Mesenchymal stem cell (in vitro differentiated cells and primary cell): ENCODE results near the gene FARS2.

Source experiments
- DNase-seq: peaks from one replicate; pipeline ENCODE4 v3.0.0-alpha.2; 2013
- H2AFZ ChIP-seq: one replicate; pipeline ENCODE4 v1.6.1; 2013; ENCODE audit warnings: low read depth, mild to moderate bottlenecking, control low read depth, inconsistent platforms, low read length, moderate library complexity
- H2AK5ac ChIP-seq: 2 replicates; pipeline ENCODE4 v1.6.1; 2013; ENCODE audit warnings: low read length, moderate library complexity, mild to moderate bottlenecking, inconsistent platforms; ENCODE audit not compliant: severe bottlenecking
- H2BK120ac ChIP-seq: one replicate; pipeline ENCODE4 v1.6.1; 2013; ENCODE audit warnings: low read depth, mild to moderate bottlenecking, inconsistent platforms, low read length, moderate library complexity
- H2BK12ac ChIP-seq, 2 experiments: one replicate each; pipeline ENCODE4 v1.6.1; 2013; ENCODE audit warnings: inconsistent platforms in 2 of 2, low read length in 2 of 2, mild to moderate bottlenecking in 2 of 2, moderate library complexity in 2 of 2, control low read depth in 1 of 2
- H2BK15ac ChIP-seq: one replicate; pipeline ENCODE4 v1.6.1; 2013; ENCODE audit warnings: mild to moderate bottlenecking, low read depth, inconsistent platforms; ENCODE audit not compliant: poor library complexity, severe bottlenecking
- H2BK5ac ChIP-seq: 2 replicates; pipeline ENCODE4 v1.6.1; 2013; ENCODE audit warnings: low read depth, mild to moderate bottlenecking, low read length, control low read depth, inconsistent platforms; ENCODE audit not compliant: poor library complexity, severe bottlenecking
- H3K14ac ChIP-seq, 2 experiments: one replicate each; pipeline ENCODE4 v1.6.1; 2013; ENCODE audit warnings: inconsistent platforms in 2 of 2, low read length in 2 of 2, control low read depth in 1 of 2, mild to moderate bottlenecking in 1 of 2, moderate library complexity in 1 of 2
- H3K18ac ChIP-seq, 2 experiments: one replicate each; pipeline ENCODE4 v1.6.1; 2013; ENCODE audit warnings: inconsistent platforms in 2 of 2, low read length in 2 of 2, control low read depth in 1 of 2, low read depth in 1 of 2, mild to moderate bottlenecking in 1 of 2
- H3K23ac ChIP-seq, 2 experiments: one replicate each; pipeline ENCODE4 v1.6.1; 2013; ENCODE audit warnings: inconsistent platforms in 2 of 2, low read length in 2 of 2, mild to moderate bottlenecking in 2 of 2, moderate library complexity in 2 of 2, control low read depth in 1 of 2
- H3K27ac ChIP-seq: 2 replicates; pipeline ENCODE4 v1.5.1; 2013; ENCODE audit warnings: mild to moderate bottlenecking, moderate library complexity, low read length, control low read depth, inconsistent platforms; ENCODE audit not compliant: poor library complexity, severe bottlenecking
- H3K27me3 ChIP-seq, 2 experiments: 2 replicates each; pipeline versions ENCODE4 v1.6.1 to v1.7.0; 2013; ENCODE audit warnings: low read length in 2 of 2, mild to moderate bottlenecking in 2 of 2, moderate library complexity in 2 of 2, control low read depth in 1 of 2, inconsistent platforms in 1 of 2; ENCODE audit not compliant: control insufficient read depth in 1 of 2, insufficient read depth in 1 of 2
- H3K36me3 ChIP-seq, 2 experiments: 2 replicates each; pipeline versions ENCODE4 v1.6.1 to v1.7.0; 2013; ENCODE audit warnings: low read length in 2 of 2, control low read depth in 1 of 2, inconsistent platforms in 1 of 2, low read depth in 1 of 2, mild to moderate bottlenecking in 1 of 2; ENCODE audit not compliant: insufficient read depth in 2 of 2, control insufficient read depth in 1 of 2
- H3K4ac ChIP-seq, 2 experiments: one replicate each; pipeline ENCODE4 v1.6.1; 2013; ENCODE audit warnings: inconsistent platforms in 2 of 2, low read length in 2 of 2, mild to moderate bottlenecking in 2 of 2, moderate library complexity in 2 of 2, control low read depth in 1 of 2, low read depth in 1 of 2
- H3K4me1 ChIP-seq: 2 replicates; pipeline ENCODE4 v1.6.1; 2013; ENCODE audit warnings: low read depth, low read length, control low read depth; ENCODE audit not compliant: control insufficient read depth, insufficient read depth
- H3K4me2 ChIP-seq: 2 replicates; pipeline ENCODE4 v1.6.1; 2013; ENCODE audit warnings: low read length, mild to moderate bottlenecking, inconsistent platforms; ENCODE audit not compliant: poor library complexity, severe bottlenecking
- H3K4me3 ChIP-seq, 2 experiments: 2 replicates each; pipeline versions ENCODE4 v1.5.1 to v1.7.0; 2013; ENCODE audit warnings: low read length in 2 of 2, mild to moderate bottlenecking in 2 of 2, control low read depth in 1 of 2, low read depth in 1 of 2; ENCODE audit not compliant: insufficient read depth in 1 of 2
- H3K79me1 ChIP-seq: replicated peaks from 2 replicates; pipeline ENCODE4 v1.6.1; 2013; ENCODE audit warnings: mild to moderate bottlenecking, control low read depth, low read length, inconsistent platforms; ENCODE audit not compliant: poor library complexity, severe bottlenecking
- H3K9ac ChIP-seq: 2 replicates; pipeline ENCODE4 v1.7.0; 2013; ENCODE audit warnings: mild to moderate bottlenecking, low read length, moderate library complexity
- H3K9me3 ChIP-seq: 2 replicates; pipeline ENCODE4 v1.7.0; 2013; ENCODE audit warnings: mild to moderate bottlenecking, low read length; ENCODE audit not compliant: control insufficient read depth
- H4K8ac ChIP-seq: one replicate; pipeline ENCODE4 v1.6.1; 2013; ENCODE audit warnings: inconsistent platforms, mild to moderate bottlenecking, low read length, moderate library complexity
- H4K91ac ChIP-seq: one replicate; pipeline ENCODE4 v1.6.1; 2013; ENCODE audit warnings: mild to moderate bottlenecking, low read length, inconsistent platforms
- WGBS: methylation state at CpG from one replicate; pipeline ENCODE4 v1.1.7; 2013; ENCODE audit warnings: mixed read lengths; 5-methylcytosine and 5-hydroxymethylcytosine counted together

The FARS2 gene

DNA sequence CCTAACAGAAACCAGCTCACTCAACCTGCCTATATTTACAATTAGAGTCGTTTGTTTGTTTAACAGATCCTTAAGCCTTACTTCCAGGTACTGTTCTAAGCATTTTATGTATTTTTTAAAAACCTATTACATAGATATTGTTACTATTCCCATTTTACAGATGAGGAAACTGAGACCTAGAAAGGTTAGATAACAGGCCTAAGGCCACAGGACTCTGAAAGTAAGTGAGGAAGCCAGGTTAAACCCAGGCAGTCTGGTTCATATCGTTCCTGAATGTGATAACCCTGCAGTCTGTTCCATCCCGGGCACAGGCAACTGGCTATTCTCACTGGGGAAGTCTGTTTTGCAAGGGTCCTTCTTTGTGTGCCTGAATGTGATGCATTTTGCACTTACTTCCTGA, 322.2 kb downstream of the FARS2 start:
- no peak overlapping the region for H2BK15ac ChIP-seq
- no peak overlapping the region for H3K14ac ChIP-seq
- no peaks in the 10 kb centered on the region for H3K27me3 ChIP-seq
- no peak overlapping the region for H4K8ac ChIP-seq
- no peak overlapping the region for H3K4me3 ChIP-seq
- H3K4ac ChIP-seq, result no peak overlapping the region
- no peak overlapping the region for H2BK5ac ChIP-seq
- H3K27ac ChIP-seq, result no peak overlapping the region
- no peaks in the 10 kb centered on the region for H3K9me3 ChIP-seq
- H3K9ac ChIP-seq, result no peak overlapping the region
- WGBS, result 95% methylated on average over 2 of the region's 3 CpGs
- no peak overlapping the region for H4K91ac ChIP-seq
- no peak overlapping the region for H3K4me2 ChIP-seq
- H3K79me1 ChIP-seq, result no peaks in the 10 kb centered on the region
- no peak overlapping the region for H3K23ac ChIP-seq
- no peak overlapping the region for H2BK120ac ChIP-seq
- no peaks in the 10 kb centered on the region for H3K36me3 ChIP-seq
- H3K4me1 ChIP-seq, result no peaks in the 10 kb centered on the region
- no peak overlapping the region for H2BK12ac ChIP-seq
- no peak overlapping the region for H2AK5ac ChIP-seq
- H3K18ac ChIP-seq, result no peak overlapping the region
- DNase-seq, result no peak
- H2AFZ ChIP-seq, result no peak overlapping the region

GRCh38 chr6:5584078-5584482, 322.8 kb downstream of the FARS2 start:
- Histone ChIP-seq H4K8ac (no peak overlapping the region), H2BK5ac (no peak overlapping the region), H3K27me3 (no peaks in the 10 kb centered on the region), H3K14ac (no peak overlapping the region), H3K9me3 (no peaks in the 10 kb centered on the region), H4K91ac (no peak overlapping the region), H3K79me1 (no peaks in the 10 kb centered on the region), H2BK120ac (no peak overlapping the region), H2AFZ (no peak overlapping the region), H3K23ac (no peak overlapping the region), H3K4ac (no peak overlapping the region), H2BK12ac (no peak overlapping the region), H2BK15ac (no peak overlapping the region), H3K4me2 (no peak overlapping the region), H3K18ac (no peak overlapping the region), H3K36me3 (no peaks in the 10 kb centered on the region), H2AK5ac (no peak overlapping the region), H3K27ac (no peak overlapping the region), H3K4me1 (no peaks in the 10 kb centered on the region), H3K9ac (peak overlapping the region; percentile 66), H3K4me3 (no peak overlapping the region)
- WGBS, result 82% methylated on average over 3 of the region's 5 CpGs
- peak; percentile 24 for DNase-seq

GRCh38 chr6:5587648-5588047, 326.3 kb downstream of the FARS2 start:
- H2AK5ac ChIP-seq, result no peak overlapping the region
- no peak overlapping the region for H3K18ac ChIP-seq
- H3K4ac ChIP-seq, result no peak overlapping the region
- no peak overlapping the region for H3K27ac ChIP-seq
- no peaks in the 10 kb centered on the region for H3K27me3 ChIP-seq
- H3K4me1 ChIP-seq, result no peaks in the 10 kb centered on the region
- H2BK12ac ChIP-seq, result no peak overlapping the region
- no peaks in the 10 kb centered on the region for H3K9me3 ChIP-seq
- H3K36me3 ChIP-seq, result no peaks in the 10 kb centered on the region
- DNase-seq, result no peak
- no peak overlapping the region for H4K91ac ChIP-seq
- 98% methylated on average over 3 of the region's 3 CpGs for WGBS
- H4K8ac ChIP-seq, result no peak overlapping the region
- no peak overlapping the region for H3K4me2 ChIP-seq
- H3K4me3 ChIP-seq, result no peak overlapping the region
- H2BK15ac ChIP-seq, result no peak overlapping the region
- H3K14ac ChIP-seq, result no peak overlapping the region
- no peak overlapping the region for H3K23ac ChIP-seq
- no peak overlapping the region for H2BK5ac ChIP-seq
- peaks cover 2% of the 10 kb centered on the region for H3K79me1 ChIP-seq
- H2BK120ac ChIP-seq, result no peak overlapping the region
- H2AFZ ChIP-seq, result no peak overlapping the region
- H3K9ac ChIP-seq, result no peak overlapping the region

GRCh38 chr6:5589422-5590141, 328.3 kb downstream of the FARS2 start:
- no peak overlapping the region for H3K4me2 ChIP-seq
- H2BK5ac ChIP-seq, result no peak overlapping the region
- H2BK12ac ChIP-seq, result no peak overlapping the region
- H3K23ac ChIP-seq, result no peak overlapping the region
- H3K18ac ChIP-seq, result no peak overlapping the region
- H2AFZ ChIP-seq, result no peak overlapping the region
- H2AK5ac ChIP-seq, result no peak overlapping the region
- no peak for DNase-seq
- no peaks in the 10 kb centered on the region for H3K9me3 ChIP-seq
- no peak overlapping the region for H2BK15ac ChIP-seq
- H4K8ac ChIP-seq, result no peak overlapping the region
- no peak overlapping the region for H3K27ac ChIP-seq
- H3K4me3 ChIP-seq, result no peak overlapping the region
- no peak overlapping the region for H3K14ac ChIP-seq
- no peak overlapping the region for H3K9ac ChIP-seq
- no peaks in the 10 kb centered on the region for H3K36me3 ChIP-seq
- H3K27me3 ChIP-seq, result no peaks in the 10 kb centered on the region
- H3K4ac ChIP-seq, result no peak overlapping the region
- peaks cover 2% of the 10 kb centered on the region for H3K79me1 ChIP-seq
- H3K4me1 ChIP-seq, result no peaks in the 10 kb centered on the region
- H2BK120ac ChIP-seq, result no peak overlapping the region
- WGBS, result 94% methylated on average over 6 of the region's 7 CpGs
- H4K91ac ChIP-seq, result no peak overlapping the region
